Measurements from ENCODE around the gene STAG3. TPM values are rescaled to one million over a fixed set of nuclear protein-coding genes. Genes with fewer than 3 reads are reported as not detected.
"Not testable (repeated sequence)": the region's sequence is repeated elsewhere in the genome, so short reads cannot be mapped to it uniquely, and the experiment has no call there.

Gene STAG3
- polyA plus RNA-seq, 1 donor from 2014 or later, result 0.64 TPM

GRCh38 chr7:100142461-100142860, 35.3 kb upstream of the STAG3 start:
- Histone ChIP-seq H3K79me2 (replicated peaks; ENCODE audit: insufficient read depth, low read length) (no peaks in the 10 kb centered on the region), H3K27me3 (ENCODE audit: insufficient read depth, low read depth, low read length) (no peaks in the 10 kb centered on the region), H3K9me2 (ENCODE audit: insufficient read depth, low read length) (no peaks in the 10 kb centered on the region), H3K27ac (ENCODE audit: low read length) (no peak overlapping the region), H3K36me3 (ENCODE audit: insufficient read depth, low read length) (no peaks in the 10 kb centered on the region), H3K9me3 (ENCODE audit: low read length) (no peaks in the 10 kb centered on the region), H4K20me1 (ENCODE audit: insufficient read depth) (no peaks in the 10 kb centered on the region), H3F3A (ENCODE audit: insufficient read depth, low read length, poor library complexity, severe bottlenecking) (no peaks in the 10 kb centered on the region), H3K4me2 (ENCODE audit: low read length) (no peak overlapping the region), H2AFZ (ENCODE audit: low read depth, low read length) (no peak overlapping the region), H3K4me3 (ENCODE audit: low read length) (no peak overlapping the region), H3K9ac (ENCODE audit: low read length) (no peak overlapping the region)
- TF ChIP-seq POLR2AphosphoS5 (IDR thresholded peaks at IDR 0.05) (no peak), REST (IDR thresholded peaks at IDR 0.05; ENCODE audit: borderline replicate concordance) (no peak), MXI1 (conservative IDR thresholded peaks at IDR 0.05; ENCODE audit: poor library complexity, severe bottlenecking) (no peak), EP300 (conservative IDR thresholded peaks at IDR 0.05; ENCODE audit: poor library complexity, severe bottlenecking) (no peak), SMC3 (conservative IDR thresholded peaks at IDR 0.05; ENCODE audit: poor library complexity) (no peak), CTCF (IDR thresholded peaks at IDR 0.05; ENCODE audit: poor library complexity, severe bottlenecking) (no peak), EZH2 (IDR thresholded peaks at IDR 0.05; ENCODE audit: borderline replicate concordance, insufficient read depth, low read length, poor library complexity, severe bottlenecking) (no peak), TAF1 (IDR thresholded peaks at IDR 0.05; ENCODE audit: low read depth) (no peak), RAD21 (conservative IDR thresholded peaks at IDR 0.05) (no peak)

- not testable (repeated sequence) for H3K27ac ChIP-seq (ENCODE audit: low read length); H3K27me3 ChIP-seq (ENCODE audit: insufficient read depth, low read depth, low read length); H3K36me3 ChIP-seq (ENCODE audit: insufficient read depth, low read length); H3K9me2 ChIP-seq (ENCODE audit: insufficient read depth, low read length); H3K4me2 ChIP-seq (ENCODE audit: low read length); H3K4me3 ChIP-seq (ENCODE audit: low read length); H3K9me3 ChIP-seq (ENCODE audit: low read length); H2AFZ ChIP-seq (ENCODE audit: low read depth, low read length); H4K20me1 ChIP-seq (ENCODE audit: insufficient read depth); H3F3A ChIP-seq (ENCODE audit: insufficient read depth, low read length, poor library complexity, severe bottlenecking); H3K9ac ChIP-seq (ENCODE audit: low read length)
- peaks cover 14% of the 10 kb centered on the region for H3K79me2 ChIP-seq (replicated peaks; ENCODE audit: insufficient read depth, low read length)
Measured at GRCh38 chr7:100146350-100146749, 31.4 kb upstream of the STAG3 start.

DNA sequence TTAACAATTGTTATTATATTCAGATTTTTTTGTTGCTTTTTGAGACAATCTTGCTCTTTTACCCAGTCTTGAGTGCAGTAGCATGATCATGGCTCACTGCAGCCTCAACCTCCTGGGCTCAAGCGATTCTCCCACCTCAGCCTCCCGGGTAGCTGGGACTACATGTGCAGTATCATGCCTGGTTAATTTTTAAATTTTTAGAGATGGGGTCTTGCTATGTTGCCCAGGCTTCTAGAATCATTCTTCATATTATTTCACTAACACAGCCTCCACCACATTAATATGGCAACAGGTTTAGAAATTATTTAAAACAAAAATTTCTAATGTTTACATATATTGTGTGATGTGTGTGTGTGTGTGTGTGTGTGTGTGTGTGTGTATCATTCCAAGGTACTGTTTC, 30.4 kb upstream of the STAG3 start:
- H4K20me1 ChIP-seq (ENCODE audit: insufficient read depth), result no peaks in the 10 kb centered on the region
- no peaks in the 10 kb centered on the region for H3K9me3 ChIP-seq (ENCODE audit: low read length)
- H3K36me3 ChIP-seq (ENCODE audit: insufficient read depth, low read length), result no peaks in the 10 kb centered on the region
- peaks cover 14% of the 10 kb centered on the region for H3K79me2 ChIP-seq (replicated peaks; ENCODE audit: insufficient read depth, low read length)
- H3K27ac ChIP-seq (ENCODE audit: low read length), result no peak overlapping the region
- H3K9ac ChIP-seq (ENCODE audit: low read length), result no peak overlapping the region
- H3K9me2 ChIP-seq (ENCODE audit: insufficient read depth, low read length), result no peaks in the 10 kb centered on the region
- H3K4me3 ChIP-seq (ENCODE audit: low read length), result no peak overlapping the region
- no peaks in the 10 kb centered on the region for H3K27me3 ChIP-seq (ENCODE audit: insufficient read depth, low read depth, low read length)
- no peaks in the 10 kb centered on the region for H3F3A ChIP-seq (ENCODE audit: insufficient read depth, low read length, poor library complexity, severe bottlenecking)
- no peak for TF ChIP-seq REST (IDR thresholded peaks at IDR 0.05; ENCODE audit: borderline replicate concordance)
- no peak for TF ChIP-seq TAF1 (IDR thresholded peaks at IDR 0.05; ENCODE audit: low read depth)
- TF ChIP-seq POLR2AphosphoS5 (IDR thresholded peaks at IDR 0.05), result no peak
- TF ChIP-seq MXI1 (conservative IDR thresholded peaks at IDR 0.05; ENCODE audit: poor library complexity, severe bottlenecking), result no peak
- no peak for TF ChIP-seq SMC3 (conservative IDR thresholded peaks at IDR 0.05; ENCODE audit: poor library complexity)
- no peak for TF ChIP-seq EP300 (conservative IDR thresholded peaks at IDR 0.05; ENCODE audit: poor library complexity, severe bottlenecking)
- no peak for TF ChIP-seq EZH2 (IDR thresholded peaks at IDR 0.05; ENCODE audit: borderline replicate concordance, insufficient read depth, low read length, poor library complexity, severe bottlenecking)
- no peak for TF ChIP-seq RAD21 (conservative IDR thresholded peaks at IDR 0.05)
- TF ChIP-seq CTCF (IDR thresholded peaks at IDR 0.05; ENCODE audit: poor library complexity, severe bottlenecking), result no peak
- no peak overlapping the region for H2AFZ ChIP-seq (ENCODE audit: low read depth, low read length)
- no peak overlapping the region for H3K4me2 ChIP-seq (ENCODE audit: low read length)
